OCI-LY7 (cell line): ENCODE results near the gene RTCA.

Source experiments
- EZH2phosphoT487 ChIP-seq: fragments of 200-600 bp; sonication (generic); IDR thresholded peaks from 2 replicates; pipeline ENCODE4 v1.6.1; 2018; ENCODE audit warnings: low read depth, borderline replicate concordance, mild to moderate bottlenecking, mixed run types, antibody characterized with exemption, low read length, moderate library complexity, mixed read lengths
- TF ChIP-seq, protein P1 (sequence below): fragments of 200-600 bp; sonication (generic); conservative IDR thresholded peaks from 2 replicates; pipeline ENCODE4 v1.5.1; 2014; ENCODE audit warnings: mild to moderate bottlenecking, antibody characterized with exemption, low read length, moderate library complexity, mixed read lengths

DNA sequence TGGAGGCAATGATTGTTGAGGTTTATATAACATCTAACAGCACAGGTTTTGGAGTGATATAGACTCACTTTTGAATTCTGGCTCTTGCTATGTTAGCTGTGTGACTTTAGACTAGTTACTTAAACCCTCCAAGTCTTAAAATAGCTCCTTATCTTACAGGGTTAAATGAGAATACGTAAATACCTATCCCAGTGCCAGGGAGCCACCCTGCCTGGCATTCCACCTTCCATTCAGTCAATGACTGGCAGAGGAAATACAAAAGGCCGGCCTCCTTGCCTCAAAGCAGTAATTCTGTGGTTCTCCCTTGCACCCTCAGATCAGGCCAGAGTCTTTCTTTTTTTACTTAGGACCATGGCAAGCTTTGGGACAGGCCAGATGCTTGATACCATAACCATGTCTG, 48.2 kb upstream of the RTCA start:
- TF ChIP-seq, protein P1, sequence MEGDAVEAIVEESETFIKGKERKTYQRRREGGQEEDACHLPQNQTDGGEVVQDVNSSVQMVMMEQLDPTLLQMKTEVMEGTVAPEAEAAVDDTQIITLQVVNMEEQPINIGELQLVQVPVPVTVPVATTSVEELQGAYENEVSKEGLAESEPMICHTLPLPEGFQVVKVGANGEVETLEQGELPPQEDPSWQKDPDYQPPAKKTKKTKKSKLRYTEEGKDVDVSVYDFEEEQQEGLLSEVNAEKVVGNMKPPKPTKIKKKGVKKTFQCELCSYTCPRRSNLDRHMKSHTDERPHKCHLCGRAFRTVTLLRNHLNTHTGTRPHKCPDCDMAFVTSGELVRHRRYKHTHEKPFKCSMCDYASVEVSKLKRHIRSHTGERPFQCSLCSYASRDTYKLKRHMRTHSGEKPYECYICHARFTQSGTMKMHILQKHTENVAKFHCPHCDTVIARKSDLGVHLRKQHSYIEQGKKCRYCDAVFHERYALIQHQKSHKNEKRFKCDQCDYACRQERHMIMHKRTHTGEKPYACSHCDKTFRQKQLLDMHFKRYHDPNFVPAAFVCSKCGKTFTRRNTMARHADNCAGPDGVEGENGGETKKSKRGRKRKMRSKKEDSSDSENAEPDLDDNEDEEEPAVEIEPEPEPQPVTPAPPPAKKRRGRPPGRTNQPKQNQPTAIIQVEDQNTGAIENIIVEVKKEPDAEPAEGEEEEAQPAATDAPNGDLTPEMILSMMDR, result no peak
- TF ChIP-seq EZH2phosphoT487, result no peak
